K562 (cell line): Measurements from ENCODE around the gene NDUFAF8. TPM values are rescaled to one million over a fixed set of nuclear protein-coding genes. Genes with fewer than 3 reads are reported as not detected.

Experiments
- ATAC-seq: fragments of 200-7000 bp; cut with Tn5 transposase; 3 replicates; pipeline ENCODE4 v1.9.1; 2020; ENCODE audit warnings: moderate library complexity
- BruUV-seq: library from RNA; stranded (reverse); fragments of 400-500 nt; replicated peaks from 2 replicates; lab custom pipeline; 2021; lab: Mats Ljungman, UMichigan
- CTCF ChIA-PET: fragments of 300-600 bp; formaldehyde crosslinking; extraction: SDS; loops from one replicate; lab custom pipeline; 2021; ENCODE audit warnings: low intra/inter-chr PET ratio; lab: Yijun Ruan, JAX
- POLR2A ChIA-PET: fragments of 300-600, 350-650 bp; sonication (Branson Sonifier 250); formaldehyde crosslinking; extraction: SDS; loops from one replicate; lab custom pipeline; 2021; ENCODE audit warnings: antibody characterized with exemption, inconsistent platforms; lab: Yijun Ruan, JAX
- DNase-seq, 4 experiments: peaks; one replicate each; pipeline versions ENCODE4 v3.0.0 to v3.0.0-alpha.2; 2011 to 2018; ENCODE audit warnings: low spot score in 3 of 4, mixed read lengths in 3 of 4; ENCODE audit errors: extremely low read depth in 1 of 4
- FAIRE-seq: peaks from 2 replicates; lab custom pipeline; 2011; peaks lifted over from hg19 to GRCh38; lab: Jason Lieb, UNC
- H2AFZ ChIP-seq: 2 replicates; pipeline ENCODE4 v1.6.0; 2011; ENCODE audit warnings: low read depth, low read length, control low read depth, inconsistent platforms
- H3K27ac ChIP-seq: fragments of 200-600 bp; 3 replicates; pipeline ENCODE4 v1.8.0; 2011; ENCODE audit warnings: low read depth, mild to moderate bottlenecking, control low read depth, inconsistent platforms, low read length, moderate library complexity, mixed read lengths; ENCODE audit errors: extremely low read depth
- H3K27me3 ChIP-seq, 2 experiments: fragments of 300-600 bp in 1 of 2; 2 replicates in 1 of 2; 3 replicates in 1 of 2; pipeline versions ENCODE4 v1.6.0 to v1.8.0; 2011; ENCODE audit warnings: inconsistent platforms in 2 of 2, low read length in 2 of 2, mild to moderate bottlenecking in 1 of 2, mixed read lengths in 1 of 2, moderate library complexity in 1 of 2; ENCODE audit not compliant: control insufficient read depth in 2 of 2, insufficient read depth in 2 of 2
- H3K36me3 ChIP-seq: fragments of 300-600 bp; 3 replicates; pipeline ENCODE4 v1.8.0; 2011; ENCODE audit warnings: mild to moderate bottlenecking, low read length, inconsistent platforms; ENCODE audit not compliant: control insufficient read depth, insufficient read depth
- H3K4me1 ChIP-seq, 2 experiments: fragments of 200-600 bp in 1 of 2; replicated peaks in 1 of 2; 2 replicates in 1 of 2; 3 replicates in 1 of 2; pipeline versions ENCODE4 v1.5.1 to v1.8.0; 2011; ENCODE audit warnings: inconsistent platforms in 2 of 2, low read length in 2 of 2, mild to moderate bottlenecking in 1 of 2, mixed read lengths in 1 of 2, moderate library complexity in 1 of 2; ENCODE audit not compliant: control insufficient read depth in 2 of 2, insufficient read depth in 2 of 2
- H3K4me2 ChIP-seq: 2 replicates; pipeline ENCODE4 v1.6.1; 2011; ENCODE audit warnings: low read length, control low read depth, inconsistent platforms, mixed read lengths; ENCODE audit not compliant: insufficient read depth
- H3K4me3 ChIP-seq: fragments of 200-600 bp; sonication (generic), shearing (Covaris generic); 2 replicates; pipeline ENCODE4 v1.5.1; 2016; ENCODE audit warnings: control low read depth, inconsistent platforms
- H3K79me2 ChIP-seq: fragments of 200-600 bp; 3 replicates; pipeline ENCODE4 v1.8.0; 2011; ENCODE audit warnings: low read length, inconsistent platforms; ENCODE audit not compliant: control insufficient read depth, insufficient read depth
- H3K9ac ChIP-seq, 2 experiments: 2 replicates each; pipeline versions ENCODE4 v1.6.0 to v1.6.1; 2011; ENCODE audit warnings: low read depth in 2 of 2, low read length in 2 of 2, control low read depth in 1 of 2, inconsistent platforms in 1 of 2, mild to moderate bottlenecking in 1 of 2, mixed read lengths in 1 of 2; ENCODE audit not compliant: insufficient read depth in 1 of 2
- H3K9me1 ChIP-seq: one replicate; pipeline ENCODE4 v1.6.0; 2011; ENCODE audit warnings: inconsistent platforms, mild to moderate bottlenecking, low read length, moderate library complexity; ENCODE audit not compliant: control insufficient read depth, insufficient read depth
- H3K9me3 ChIP-seq: replicated peaks from 2 replicates; pipeline ENCODE4 v1.5.1; 2011; ENCODE audit warnings: low read depth, low read length, inconsistent platforms; ENCODE audit not compliant: control insufficient read depth, insufficient read depth
- H4K20me1 ChIP-seq: replicated peaks from 2 replicates; pipeline ENCODE4 v1.6.1; 2011; ENCODE audit warnings: low read length, inconsistent platforms, mixed read lengths; ENCODE audit not compliant: control insufficient read depth, insufficient read depth
- ASH1L ChIP-seq: fragments of 450-650 bp; IDR thresholded peaks from 2 replicates; pipeline ENCODE4 v1.6.1; 2018; ENCODE audit warnings: borderline replicate concordance, mild to moderate bottlenecking, low read depth; ENCODE audit not compliant: partially characterized antibody
- EGR1 ChIP-seq: fragments of 450-650 bp; conservative IDR thresholded peaks from 2 replicates; pipeline ENCODE4 v1.6.1; 2017; ENCODE audit warnings: mild to moderate bottlenecking
- FOXJ2 ChIP-seq: fragments of 200-800 bp; sonication (Bioruptor generic); IDR thresholded peaks from 2 replicates; pipeline ENCODE4 v1.6.1; 2016; ENCODE audit warnings: missing genetic modification characterization, missing compliant biosample characterization
- MEF2D ChIP-seq: conservative IDR thresholded peaks from 2 replicates; pipeline ENCODE4 v1.6.1; 2016; ENCODE audit warnings: low read depth, missing genetic modification characterization, missing compliant biosample characterization
- RBM39 ChIP-seq: fragments of 200-400 bp; formaldehyde crosslinking; optimal IDR thresholded peaks from 2 replicates; pipeline ENCODE3; 2018; ENCODE audit warnings: low read depth, low read length
- ZNF778 ChIP-seq: fragments of 450-650 bp; formaldehyde crosslinking; IDR thresholded peaks from 2 replicates; pipeline ENCODE4 v1.4.0; 2020; ENCODE audit warnings: mild to moderate bottlenecking, moderate library complexity
- WGBS: fragments of 100-300 bp; shearing (Covaris generic); methylation state at CpG from one replicate; pipeline ENCODE4 v1.1.6; 2016; ENCODE audit warnings: low coverage, mixed read lengths; ENCODE audit not compliant: insufficient coverage; ENCODE audit errors: missing lambda C conversion rate; 5-methylcytosine and 5-hydroxymethylcytosine counted together
- in situ Hi-C: fragments of 300-500 bp; cut with MboI; formaldehyde crosslinking; loops from 4 replicates; pipeline ENCODE4 v1.15.0; 2018; ENCODE audit warnings: inconsistent platforms, mixed read lengths
- intact Hi-C: fragments of 100-400 bp; cut with micrococcal nuclease; formaldehyde crosslinking; loops from 2 replicates; pipeline ENCODE4 v1.14.2; 2022
- polyA plus RNA-seq, 8 experiments: library from polyadenylated mRNA; depleted of rRNA in 4 of 8; stranded (reverse) in 5 of 8; unstranded in 3 of 8; fragments of >200 nt; fragmentation: Nextera tagmentation in 2 of 8; fragmentation: Illumina TruSeq in 1 of 8; extraction: Ambion mirVana in 2 of 8; extraction: Trizol in 1 of 8; gene quantifications; 2 replicates each; pipeline versions ENCODE4 v1.2.1 to v1.2.3, GENCODE V29; 2011 to 2014; ENCODE audit warnings: inconsistent platforms in 1 of 8, missing spikeins in 1 of 8
- total RNA-seq, 7 experiments: library from RNA; depleted of rRNA in 6 of 7; stranded (reverse); fragments of >200 nt in 6 of 7; fragmentation: Illumina TruSeq in 2 of 7; extraction: Trizol in 2 of 7; gene quantifications; 2 replicates each; pipeline versions ENCODE4 v1.2.1 to v1.2.3, GENCODE V29; 2011 to 2021; ENCODE audit warnings: low replicate concordance in 1 of 7
- TF ChIP-seq, protein P1 (sequence below): fragments of 450-650 bp; IDR thresholded peaks from 2 replicates; pipeline ENCODE4 v1.6.1; 2014; ENCODE audit warnings: low read depth, mild to moderate bottlenecking, moderate library complexity, borderline replicate concordance
- TF ChIP-seq, protein P2 (sequence below), 3 experiments: IDR thresholded peaks in 2 of 3; conservative IDR thresholded peaks in 1 of 3; 2 replicates each; pipeline ENCODE4 v1.5.1; 2011 to 2012; ENCODE audit warnings: low read length in 3 of 3, mild to moderate bottlenecking in 3 of 3, control low read depth in 2 of 3, improper control_type of control experiment in 1 of 3, inconsistent platforms in 1 of 3, low read depth in 1 of 3, mixed read lengths in 1 of 3, moderate library complexity in 1 of 3; ENCODE audit not compliant: insufficient read depth in 2 of 3

NDUFAF8 gene
- total and polyA plus RNA-seq, 9 of the 15 experiments (the other 6 are each of a cell fraction or from before 2014, with no cell fraction given) = 13.5 to 144 (median 90.0) TPM

GRCh38 chr17:81210466-81210865, 28.7 kb upstream of the NDUFAF8 start (continued):
- TF ChIP-seq, protein P1, sequence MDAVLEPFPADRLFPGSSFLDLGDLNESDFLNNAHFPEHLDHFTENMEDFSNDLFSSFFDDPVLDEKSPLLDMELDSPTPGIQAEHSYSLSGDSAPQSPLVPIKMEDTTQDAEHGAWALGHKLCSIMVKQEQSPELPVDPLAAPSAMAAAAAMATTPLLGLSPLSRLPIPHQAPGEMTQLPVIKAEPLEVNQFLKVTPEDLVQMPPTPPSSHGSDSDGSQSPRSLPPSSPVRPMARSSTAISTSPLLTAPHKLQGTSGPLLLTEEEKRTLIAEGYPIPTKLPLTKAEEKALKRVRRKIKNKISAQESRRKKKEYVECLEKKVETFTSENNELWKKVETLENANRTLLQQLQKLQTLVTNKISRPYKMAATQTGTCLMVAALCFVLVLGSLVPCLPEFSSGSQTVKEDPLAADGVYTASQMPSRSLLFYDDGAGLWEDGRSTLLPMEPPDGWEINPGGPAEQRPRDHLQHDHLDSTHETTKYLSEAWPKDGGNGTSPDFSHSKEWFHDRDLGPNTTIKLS = no peak
- TF ChIP-seq MEF2D (tag) = no peak
- no peak for TF ChIP-seq RBM39
- TF ChIP-seq ZNF778 (CRISPR knock-in tag) = no peak

DNA sequence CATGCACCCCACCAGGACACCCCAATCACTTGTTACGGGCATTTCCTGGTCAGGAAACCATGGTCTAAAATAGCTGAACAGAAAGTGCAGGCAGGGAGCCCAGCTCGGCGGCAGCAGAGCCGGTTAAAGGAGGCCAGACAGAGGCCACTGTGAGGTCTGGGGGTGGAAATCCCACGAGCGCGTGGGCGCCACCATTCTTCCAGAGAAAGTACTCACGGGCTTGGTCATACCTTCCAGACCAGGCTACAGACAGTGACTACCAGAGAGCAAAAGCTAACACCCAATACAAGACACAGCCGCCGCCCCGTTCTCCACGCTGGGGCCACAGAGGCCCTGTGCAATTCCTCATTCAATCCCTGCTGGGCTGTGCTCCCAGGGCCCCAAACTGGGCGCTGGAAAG, 28.2 kb upstream of the NDUFAF8 start:
- Histone ChIP-seq H3K9me3 (no peaks in the 10 kb centered on the region), H4K20me1 (no peaks in the 10 kb centered on the region), H3K9me1 (no peaks in the 10 kb centered on the region), H3K27ac (no peak overlapping the region), H3K4me2 (no peak overlapping the region), H3K36me3 (0 out of 3 replicates have a peak, but pooled peaks cover 3% of the 10 kb centered on the region), H3K79me2 (no peaks in the 10 kb centered on the region), H3K27me3 (no peaks in the 10 kb centered on the region), H3K9ac (peak overlapping the region in 1 of 2 experiments; percentile 65; a peak in 2 of 4 replicates), H2AFZ (no peak overlapping the region), H3K4me1 (peaks cover 0 to 17% of the 10 kb centered on the region in 2 experiments; a peak in 2 of 5 replicates), H3K4me3 (no peak overlapping the region)
- POLR2A ChIA-PET = interaction anchor here (1.1 kb wide), 2 partner anchors 12 to 28 kb away, joined by 3 to 6 read pairs; partner anchors contain the start of genes CEP131, NDUFAF8 and TEPSIN
- in situ Hi-C loops = no loop called here
- TF ChIP-seq ASH1L (no peak), FOXJ2 (no peak), EGR1 (peak; percentile 75)
- TF ChIP-seq, protein P2, sequence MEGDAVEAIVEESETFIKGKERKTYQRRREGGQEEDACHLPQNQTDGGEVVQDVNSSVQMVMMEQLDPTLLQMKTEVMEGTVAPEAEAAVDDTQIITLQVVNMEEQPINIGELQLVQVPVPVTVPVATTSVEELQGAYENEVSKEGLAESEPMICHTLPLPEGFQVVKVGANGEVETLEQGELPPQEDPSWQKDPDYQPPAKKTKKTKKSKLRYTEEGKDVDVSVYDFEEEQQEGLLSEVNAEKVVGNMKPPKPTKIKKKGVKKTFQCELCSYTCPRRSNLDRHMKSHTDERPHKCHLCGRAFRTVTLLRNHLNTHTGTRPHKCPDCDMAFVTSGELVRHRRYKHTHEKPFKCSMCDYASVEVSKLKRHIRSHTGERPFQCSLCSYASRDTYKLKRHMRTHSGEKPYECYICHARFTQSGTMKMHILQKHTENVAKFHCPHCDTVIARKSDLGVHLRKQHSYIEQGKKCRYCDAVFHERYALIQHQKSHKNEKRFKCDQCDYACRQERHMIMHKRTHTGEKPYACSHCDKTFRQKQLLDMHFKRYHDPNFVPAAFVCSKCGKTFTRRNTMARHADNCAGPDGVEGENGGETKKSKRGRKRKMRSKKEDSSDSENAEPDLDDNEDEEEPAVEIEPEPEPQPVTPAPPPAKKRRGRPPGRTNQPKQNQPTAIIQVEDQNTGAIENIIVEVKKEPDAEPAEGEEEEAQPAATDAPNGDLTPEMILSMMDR (IDR thresholded peaks at IDR 0.05 in 2 of 3, conservative IDR thresholded peaks at IDR 0.05 in 1 of 3; ENCODE audit: insufficient read depth in 2 of 3, low read depth in 1 of 3, low read length in 3 of 3) = peak in 1 of 3 experiments; percentile 20; a peak in 1 of 6 replicates
- no peak for FAIRE-seq
- DNase-seq = no peak
- no TSS peak for BruUV-seq
- CTCF ChIA-PET = no interaction called here
- intact Hi-C loops = no loop called here
- ATAC-seq = peak; percentile 43
- WGBS = 58% methylated on average over 14 of the region's 14 CpGs
